ENCODE data around the gene MTMR12. TPM values are rescaled to one million over a fixed set of nuclear protein-coding genes. Genes with fewer than 3 reads are reported as not detected.

The MTMR12 gene
- total and polyA plus RNA-seq, 2 donors (not counting 3 experiments of a cell fraction or from before 2014, with no cell fraction given), result 18.2 to 38.6 TPM

DNA sequence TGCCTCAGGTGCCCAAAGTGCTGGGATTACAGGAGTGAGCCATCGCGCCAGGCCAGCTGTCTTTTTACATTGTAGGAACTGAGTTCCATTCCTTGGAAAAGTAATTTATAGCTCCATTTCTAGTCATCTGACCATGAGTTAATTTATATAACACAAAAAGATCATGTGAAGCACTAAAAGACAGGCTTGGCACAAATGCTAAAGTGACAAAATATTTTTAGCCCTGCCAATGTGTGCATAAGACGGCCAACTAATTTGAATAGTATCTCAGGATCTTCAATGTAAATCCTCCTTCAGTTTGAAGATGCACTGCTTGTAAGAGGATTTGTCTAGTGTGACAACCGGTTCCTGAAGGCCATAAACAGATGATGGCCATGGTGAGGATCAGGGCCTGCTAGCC lies 49.1 kb downstream of the MTMR12 start:
- dilution Hi-C loops (cut with MboI; ENCODE audit: extremely low pct_ligation_motif_present, low sequenced_read_pairs), result no loop called here
- H3K4me3 ChIP-seq (replicated peaks in 1 of 3; ENCODE audit: insufficient read depth in 1 of 3, low read depth in 1 of 3, low read length in 3 of 3), result no peak overlapping the region
- no peaks in the 10 kb centered on the region for H4K20me1 ChIP-seq (replicated peaks; ENCODE audit: control insufficient read depth, extremely low read depth, insufficient read depth, low read length)
- H3K9me1 ChIP-seq (replicated peaks; ENCODE audit: control insufficient read depth, extremely low read depth, insufficient read depth, low read length), result no peaks in the 10 kb centered on the region
- FAIRE-seq (no peak), DNase-seq (ENCODE audit: low read depth, low spot score) (no peak)
- intact Hi-C loops (cut with micrococcal nuclease), result no loop called here
- CTCF ChIA-PET, result interaction anchor here (1.1 to 1.2 kb wide), 3 partner anchors 32 to 66 kb away, joined by 3 to 5 read pairs (median 3); no protein-coding TSS in a partner anchor
- H3K27me3 ChIP-seq (ENCODE audit: control insufficient read depth in 2 of 2, insufficient read depth in 2 of 2, low read length in 2 of 2), result no peaks in the 10 kb centered on the region
- no peaks in the 10 kb centered on the region for H3K9me3 ChIP-seq (replicated peaks; ENCODE audit: control insufficient read depth, insufficient read depth, low read length)
- no peak overlapping the region for H2AFZ ChIP-seq (ENCODE audit: low read depth, low read length)
- peaks cover 3% of the 10 kb centered on the region for H3K4me1 ChIP-seq (ENCODE audit: control insufficient read depth, extremely low read depth, insufficient read depth, low read length)
- BruUV-seq (replicated peaks), result no TSS peak
- POLR2A ChIA-PET, result no interaction called here
- H3K4me2 ChIP-seq (ENCODE audit: insufficient read depth, low read length), result no peak overlapping the region
- H3K27ac ChIP-seq (ENCODE audit: insufficient read depth, low read depth, low read length), result no peak overlapping the region
- TF ChIP-seq, protein P1, sequence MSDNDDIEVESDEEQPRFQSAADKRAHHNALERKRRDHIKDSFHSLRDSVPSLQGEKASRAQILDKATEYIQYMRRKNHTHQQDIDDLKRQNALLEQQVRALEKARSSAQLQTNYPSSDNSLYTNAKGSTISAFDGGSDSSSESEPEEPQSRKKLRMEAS (IDR thresholded peaks at IDR 0.05; ENCODE audit: insufficient read depth, insufficient read length), result no peak
- no peak for TF ChIP-seq MYC (IDR thresholded peaks at IDR 0.05; ENCODE audit: low read depth, low read length)
- no peak for TF ChIP-seq POLR2A (IDR thresholded peaks at IDR 0.05; ENCODE audit: low read depth, low read length)
- TF ChIP-seq JUN (IDR thresholded peaks at IDR 0.05; ENCODE audit: borderline replicate concordance, insufficient read depth, insufficient read length, low read depth), result no peak
- no peak for TF ChIP-seq EZH2 (IDR thresholded peaks at IDR 0.05; ENCODE audit: borderline replicate concordance, low read depth, low read length, severe bottlenecking)
- TF ChIP-seq POLR2AphosphoS5 (IDR thresholded peaks at IDR 0.05; ENCODE audit: insufficient read depth, low read depth, low read length), result no peak
- TF ChIP-seq FOS (IDR thresholded peaks at IDR 0.05; ENCODE audit: borderline replicate concordance, insufficient read depth, low read length), result no peak
- no peak for TF ChIP-seq GATA2 (IDR thresholded peaks at IDR 0.05; ENCODE audit: insufficient read depth, insufficient read length, low read depth, low read length)
- TF ChIP-seq, protein P2, sequence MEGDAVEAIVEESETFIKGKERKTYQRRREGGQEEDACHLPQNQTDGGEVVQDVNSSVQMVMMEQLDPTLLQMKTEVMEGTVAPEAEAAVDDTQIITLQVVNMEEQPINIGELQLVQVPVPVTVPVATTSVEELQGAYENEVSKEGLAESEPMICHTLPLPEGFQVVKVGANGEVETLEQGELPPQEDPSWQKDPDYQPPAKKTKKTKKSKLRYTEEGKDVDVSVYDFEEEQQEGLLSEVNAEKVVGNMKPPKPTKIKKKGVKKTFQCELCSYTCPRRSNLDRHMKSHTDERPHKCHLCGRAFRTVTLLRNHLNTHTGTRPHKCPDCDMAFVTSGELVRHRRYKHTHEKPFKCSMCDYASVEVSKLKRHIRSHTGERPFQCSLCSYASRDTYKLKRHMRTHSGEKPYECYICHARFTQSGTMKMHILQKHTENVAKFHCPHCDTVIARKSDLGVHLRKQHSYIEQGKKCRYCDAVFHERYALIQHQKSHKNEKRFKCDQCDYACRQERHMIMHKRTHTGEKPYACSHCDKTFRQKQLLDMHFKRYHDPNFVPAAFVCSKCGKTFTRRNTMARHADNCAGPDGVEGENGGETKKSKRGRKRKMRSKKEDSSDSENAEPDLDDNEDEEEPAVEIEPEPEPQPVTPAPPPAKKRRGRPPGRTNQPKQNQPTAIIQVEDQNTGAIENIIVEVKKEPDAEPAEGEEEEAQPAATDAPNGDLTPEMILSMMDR (IDR thresholded peaks at IDR 0.05; ENCODE audit: extremely low read depth in 1 of 2, insufficient read depth in 1 of 2, low read depth in 1 of 2, low read length in 2 of 2), result no peak
- H3K36me3 ChIP-seq (ENCODE audit: control insufficient read depth in 2 of 2, extremely low read depth in 1 of 2, insufficient read depth in 2 of 2, low read length in 2 of 2), result peaks cover 18 to 19% of the 10 kb centered on the region in 2 experiments
- H3K79me2 ChIP-seq (ENCODE audit: control insufficient read depth, insufficient read depth, low read length), result no peaks in the 10 kb centered on the region
- H3K9ac ChIP-seq (replicated peaks; ENCODE audit: extremely low read depth, insufficient read depth, low read length), result no peak overlapping the region
